WTC11 (cell line): ENCODE measurements around the gene PNPT1. TPM values are rescaled to one million over a fixed set of nuclear protein-coding genes. Genes with fewer than 3 reads are reported as not detected.
"Not testable (repeated sequence)": the region's sequence is repeated elsewhere in the genome, so short reads cannot be mapped to it uniquely, and the experiment has no call there.

Source experiments
- ATAC-seq: fragments of 200-7000 bp; cut with Tn5 transposase; 2 replicates; pipeline ENCODE4 v1.10.0; 2021; ENCODE audit warnings: mild to moderate bottlenecking, moderate library complexity
- CTCF ChIA-PET: fragments of 300-600 bp; sonication (Branson Sonifier 250); formaldehyde crosslinking; loops from one replicate; lab custom pipeline; 2021; ENCODE audit warnings: antibody characterized with exemption; lab: Charles Lee
- POLR2A ChIA-PET: fragments of 350-600 bp; sonication (Branson Sonifier 250); formaldehyde crosslinking; loops from one replicate; lab custom pipeline; 2021; ENCODE audit warnings: antibody characterized with exemption; lab: Charles Lee
- DNase-seq: peaks from one replicate; pipeline ENCODE4 v3.0.0; 2021; ENCODE audit warnings: low spot score
- H3K27ac Mint-ChIP-seq: 2 replicates; pipeline ENCODE4 v1.8.0; 2021; ENCODE audit warnings: mixed read lengths
- H3K27me3 Mint-ChIP-seq: 2 replicates; pipeline ENCODE4 v1.8.0; 2021; ENCODE audit warnings: low read depth, mild to moderate bottlenecking, moderate library complexity, mixed read lengths
- H3K36me3 Mint-ChIP-seq: 2 replicates; pipeline ENCODE4 v1.8.0; 2021; ENCODE audit warnings: mixed read lengths
- H3K4me1 Mint-ChIP-seq: 2 replicates; pipeline ENCODE4 v1.8.0; 2022; ENCODE audit warnings: mixed read lengths
- H3K4me3 Mint-ChIP-seq: 2 replicates; pipeline ENCODE4 v1.8.0; 2021; ENCODE audit warnings: mild to moderate bottlenecking, moderate library complexity, mixed read lengths
- H3K9me3 Mint-ChIP-seq: 2 replicates; pipeline ENCODE4 v1.8.0; 2021; ENCODE audit warnings: mixed read lengths
- ARID4B ChIP-seq: sonication (generic); formaldehyde crosslinking; IDR thresholded peaks from 2 replicates; pipeline ENCODE4 v1.8.0; 2023; ENCODE audit warnings: missing genetic modification reagents, mild to moderate bottlenecking, borderline replicate concordance
- E2F4 ChIP-seq: sonication (generic); formaldehyde crosslinking; IDR thresholded peaks from 2 replicates; pipeline ENCODE4 v1.8.1; 2022; ENCODE audit warnings: low read depth, mild to moderate bottlenecking, moderate library complexity, missing genetic modification reagents, borderline replicate concordance
- GTF2I ChIP-seq: fragments of 250-450 bp; sonication (Bioruptor Pico); conservative IDR thresholded peaks from 2 replicates; pipeline ENCODE4 v1.4.0; 2021; ENCODE audit warnings: mild to moderate bottlenecking
- HMGA2 ChIP-seq: fragments of 250-450 bp; sonication (Bioruptor Pico); IDR thresholded peaks from 2 replicates; pipeline ENCODE4 v1.4.0; 2021; ENCODE audit warnings: mild to moderate bottlenecking, moderate library complexity
- JAZF1 ChIP-seq: fragments of 250-450 bp; sonication (Bioruptor Pico); IDR thresholded peaks from 2 replicates; pipeline ENCODE4 v1.9.0; 2021; ENCODE audit warnings: moderate library complexity, mild to moderate bottlenecking, inconsistent platforms
- KAT7 ChIP-seq: sonication (generic); formaldehyde crosslinking; IDR thresholded peaks from 2 replicates; pipeline ENCODE4 v1.8.1; 2023; ENCODE audit warnings: missing genetic modification reagents, mild to moderate bottlenecking, borderline replicate concordance
- MAX ChIP-seq: sonication (generic); formaldehyde crosslinking; IDR thresholded peaks from 2 replicates; pipeline ENCODE4 v1.8.0; 2022; ENCODE audit warnings: mild to moderate bottlenecking, missing genetic modification reagents
- RORB ChIP-seq: fragments of 250-450 bp; sonication (Bioruptor Pico); IDR thresholded peaks from 2 replicates; pipeline ENCODE4 v1.9.0; 2021; ENCODE audit warnings: mild to moderate bottlenecking
- SMAD4 ChIP-seq: sonication (generic); formaldehyde crosslinking; IDR thresholded peaks from 2 replicates; pipeline ENCODE4 v1.8.0; 2022; ENCODE audit warnings: mild to moderate bottlenecking, missing genetic modification reagents
- SOX15 ChIP-seq: fragments of 250-450 bp; sonication (Bioruptor Pico); IDR thresholded peaks from 2 replicates; pipeline ENCODE4 v1.9.0; 2021; ENCODE audit warnings: mild to moderate bottlenecking
- TCF7 ChIP-seq: sonication (generic); formaldehyde crosslinking; IDR thresholded peaks from 2 replicates; pipeline ENCODE4 v1.8.0; 2022; ENCODE audit warnings: mild to moderate bottlenecking, low read depth, missing genetic modification reagents, moderate library complexity
- USF2 ChIP-seq: sonication (generic); formaldehyde crosslinking; IDR thresholded peaks from 2 replicates; pipeline ENCODE4 v1.8.1; 2023; ENCODE audit warnings: mild to moderate bottlenecking, missing genetic modification reagents, moderate library complexity
- ZBTB21 ChIP-seq: sonication (generic); formaldehyde crosslinking; IDR thresholded peaks from 2 replicates; pipeline ENCODE4 v1.8.1; 2023; ENCODE audit warnings: mild to moderate bottlenecking, missing genetic modification reagents, borderline replicate concordance
- ZNF219 ChIP-seq: sonication (generic); formaldehyde crosslinking; IDR thresholded peaks from 2 replicates; pipeline ENCODE4 v1.8.0; 2023; ENCODE audit warnings: missing genetic modification reagents, mild to moderate bottlenecking, borderline replicate concordance
- ZNF512 ChIP-seq: sonication (generic); formaldehyde crosslinking; IDR thresholded peaks from 2 replicates; pipeline ENCODE4 v1.8.1; 2022; ENCODE audit warnings: missing genetic modification reagents, borderline replicate concordance
- ZSCAN18 ChIP-seq: fragments of 250-450 bp; sonication (Bioruptor Pico); IDR thresholded peaks from 2 replicates; pipeline ENCODE4 v2.1.2; 2022; ENCODE audit warnings: mild to moderate bottlenecking, moderate library complexity
- total RNA-seq: library from RNA; stranded (reverse); gene quantifications from 3 replicates; pipeline ENCODE4 v1.2.3, GENCODE V29; 2021
- TF ChIP-seq, protein P1 (sequence below): sonication (generic); formaldehyde crosslinking; IDR thresholded peaks from 2 replicates; pipeline ENCODE4 v1.8.0; 2022; ENCODE audit warnings: mild to moderate bottlenecking, missing genetic modification reagents
- TF ChIP-seq, protein P2 (sequence below): fragments of 250-450 bp; sonication (Bioruptor Pico); IDR thresholded peaks from 2 replicates; pipeline ENCODE4 v1.9.0; 2021; ENCODE audit warnings: moderate library complexity, mild to moderate bottlenecking, inconsistent platforms, borderline replicate concordance

PNPT1 gene
- total RNA-seq, 1 experiment from 2014 or later: 44.9 TPM

GRCh38 chr2:55703350-55703749 lies 9.7 kb upstream of the PNPT1 start:
- 0 out of 2 replicates have a peak, but pooled peaks cover 2% of the 10 kb centered on the region for H3K27me3 Mint-ChIP-seq
- no peaks in the 10 kb centered on the region for H3K9me3 Mint-ChIP-seq
- H3K4me1 Mint-ChIP-seq: peaks cover 10% of the 10 kb centered on the region
- no peak overlapping the region for H3K4me3 Mint-ChIP-seq
- ATAC-seq: peak; percentile 79
- H3K36me3 Mint-ChIP-seq: no peaks in the 10 kb centered on the region
- ChIA-PET CTCF (interaction anchor here (1.1 to 1.5 kb wide), 2 partner anchors 14 to 259 kb away, joined by 3 read pairs; no protein-coding TSS in a partner anchor), POLR2A (no interaction called here)
- TF ChIP-seq RORB (CRISPR knock-in tag) (no peak), SMAD4 (CRISPR knock-in tag) (no peak), SOX15 (CRISPR knock-in tag) (no peak)
- TF ChIP-seq, protein P1, sequence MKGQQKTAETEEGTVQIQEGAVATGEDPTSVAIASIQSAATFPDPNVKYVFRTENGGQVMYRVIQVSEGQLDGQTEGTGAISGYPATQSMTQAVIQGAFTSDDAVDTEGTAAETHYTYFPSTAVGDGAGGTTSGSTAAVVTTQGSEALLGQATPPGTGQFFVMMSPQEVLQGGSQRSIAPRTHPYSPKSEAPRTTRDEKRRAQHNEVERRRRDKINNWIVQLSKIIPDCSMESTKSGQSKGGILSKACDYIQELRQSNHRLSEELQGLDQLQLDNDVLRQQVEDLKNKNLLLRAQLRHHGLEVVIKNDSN (CRISPR knock-in tag): no peak
- DNase-seq: no peak
- no peak overlapping the region for H3K27ac Mint-ChIP-seq

DNA sequence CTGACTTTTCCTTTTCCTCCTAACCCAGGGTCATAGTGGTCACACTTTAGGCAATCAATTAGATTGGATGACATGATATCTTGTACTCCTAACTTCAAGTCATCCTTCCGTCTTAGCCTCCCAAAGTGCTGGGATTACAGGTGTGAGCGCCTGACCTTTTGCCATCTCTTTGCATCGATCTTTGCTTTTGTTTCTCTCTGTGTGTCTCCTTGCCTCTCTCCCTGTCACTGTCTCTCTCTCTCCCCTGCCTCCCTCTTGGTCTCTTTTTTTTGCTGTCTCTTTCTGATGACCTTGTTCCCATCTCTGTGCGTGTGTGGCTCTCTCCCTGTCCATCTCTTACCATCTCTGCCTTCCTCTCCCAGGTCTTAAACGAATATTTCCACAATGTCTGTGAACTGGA lies 904 bp downstream of the PNPT1 start:
- Mint-ChIP-seq H3K36me3 (peaks cover 12% of the 10 kb centered on the region), H3K4me1 (peaks cover 11% of the 10 kb centered on the region), H3K4me3 (peak overlapping the region; percentile 98), H3K27ac (0 out of 2 replicates have a peak overlapping the region, but pooled peaks have one; percentile 41)
- peak; percentile 4; the same call in 1 of the 2 replicates for ATAC-seq
- H3K9me3 Mint-ChIP-seq, DNase-seq, H3K27me3 Mint-ChIP-seq, CTCF ChIA-PET, POLR2A ChIA-PET: not testable (repeated sequence)

DNA sequence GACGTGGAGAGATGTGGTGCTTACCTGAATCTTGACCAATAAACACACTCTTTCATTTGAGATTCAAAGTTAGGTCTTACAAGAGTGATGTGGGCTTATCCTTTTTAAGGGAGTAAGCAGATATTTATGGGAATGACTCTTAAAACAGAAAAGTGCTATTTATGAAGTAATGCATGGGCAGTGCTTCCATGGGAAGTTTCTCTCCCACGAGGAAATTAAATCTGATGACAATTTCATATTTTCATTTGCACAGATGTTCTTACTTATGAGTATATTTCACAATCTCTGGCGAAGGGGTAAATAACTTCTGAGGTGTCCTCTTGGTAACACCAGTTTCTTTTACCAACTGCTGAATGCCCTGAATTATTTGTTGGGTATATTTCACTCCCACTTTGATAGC lies 21.0 kb downstream of the PNPT1 start:
- Mint-ChIP-seq H3K9me3 (no peaks in the 10 kb centered on the region), H3K27ac (no peak overlapping the region), H3K27me3 (no peaks in the 10 kb centered on the region), H3K4me3 (no peak overlapping the region), H3K36me3 (peaks cover 40% of the 10 kb centered on the region), H3K4me1 (no peaks in the 10 kb centered on the region)
- TF ChIP-seq RORB (CRISPR knock-in tag): no peak
- no peak for TF ChIP-seq ZSCAN18 (CRISPR knock-in tag)
- TF ChIP-seq ZNF512: no peak
- TF ChIP-seq JAZF1 (CRISPR knock-in tag): no peak
- no peak for TF ChIP-seq MAX
- TF ChIP-seq TCF7 (CRISPR knock-in tag): no peak
- TF ChIP-seq HMGA2: no peak
- no peak for TF ChIP-seq KAT7
- TF ChIP-seq ZBTB21 (CRISPR knock-in tag): no peak
- no peak for TF ChIP-seq USF2 (CRISPR knock-in tag)
- TF ChIP-seq, protein P2, sequence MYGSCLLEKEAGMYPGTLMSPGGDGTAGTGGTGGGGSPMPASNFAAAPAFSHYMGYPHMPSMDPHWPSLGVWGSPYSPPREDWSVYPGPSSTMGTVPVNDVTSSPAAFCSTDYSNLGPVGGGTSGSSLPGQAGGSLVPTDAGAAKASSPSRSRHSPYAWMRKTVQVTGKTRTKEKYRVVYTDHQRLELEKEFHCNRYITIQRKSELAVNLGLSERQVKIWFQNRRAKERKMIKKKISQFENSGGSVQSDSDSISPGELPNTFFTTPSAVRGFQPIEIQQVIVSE (CRISPR knock-in tag): no peak
- no peak for TF ChIP-seq ZNF219
- no peak for TF ChIP-seq ARID4B (CRISPR knock-in tag)
- no peak for TF ChIP-seq E2F4 (CRISPR knock-in tag)
- TF ChIP-seq GTF2I (CRISPR knock-in tag): no peak
- CTCF ChIA-PET: no interaction called here
- DNase-seq: no peak
- ATAC-seq: no peak
- POLR2A ChIA-PET: no interaction called here
